ENCODE measurements around the gene CBX6.

DNA sequence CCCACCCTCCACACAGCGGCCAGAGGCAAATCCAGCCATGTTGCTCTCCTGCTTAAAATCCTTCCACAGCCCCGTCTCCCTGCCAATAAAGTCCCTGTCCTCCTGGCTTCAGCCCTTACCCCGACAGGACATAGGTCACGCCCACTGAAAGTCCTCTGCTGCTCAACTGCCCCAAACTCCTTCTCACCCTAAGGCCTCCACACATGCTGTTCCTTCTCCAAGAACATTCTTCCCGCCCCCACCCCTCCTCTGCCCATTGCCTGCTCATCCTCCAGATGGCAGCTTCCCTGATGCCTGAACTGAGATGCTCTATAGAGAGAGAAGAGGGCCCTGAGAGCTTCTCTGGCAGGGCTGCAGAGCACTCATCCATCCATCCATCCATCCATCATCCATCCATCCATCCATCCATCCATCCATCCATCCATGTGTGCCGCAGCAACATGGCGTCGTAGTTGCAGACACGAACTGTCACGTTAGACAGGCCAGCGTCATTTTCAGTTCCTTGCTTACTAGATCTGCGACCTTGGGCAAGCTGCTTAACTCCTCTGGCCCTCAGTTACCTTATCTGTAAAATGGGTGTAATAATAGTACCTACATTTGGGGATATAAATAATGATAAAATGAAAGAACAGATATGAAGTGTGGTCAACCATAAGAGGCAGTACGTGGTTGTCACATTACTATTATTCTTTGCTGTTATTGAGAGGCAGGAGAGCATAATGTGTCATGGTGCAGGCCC, 37.6 kb downstream of the CBX6 start:
- TF ChIP-seq, protein P1, sequence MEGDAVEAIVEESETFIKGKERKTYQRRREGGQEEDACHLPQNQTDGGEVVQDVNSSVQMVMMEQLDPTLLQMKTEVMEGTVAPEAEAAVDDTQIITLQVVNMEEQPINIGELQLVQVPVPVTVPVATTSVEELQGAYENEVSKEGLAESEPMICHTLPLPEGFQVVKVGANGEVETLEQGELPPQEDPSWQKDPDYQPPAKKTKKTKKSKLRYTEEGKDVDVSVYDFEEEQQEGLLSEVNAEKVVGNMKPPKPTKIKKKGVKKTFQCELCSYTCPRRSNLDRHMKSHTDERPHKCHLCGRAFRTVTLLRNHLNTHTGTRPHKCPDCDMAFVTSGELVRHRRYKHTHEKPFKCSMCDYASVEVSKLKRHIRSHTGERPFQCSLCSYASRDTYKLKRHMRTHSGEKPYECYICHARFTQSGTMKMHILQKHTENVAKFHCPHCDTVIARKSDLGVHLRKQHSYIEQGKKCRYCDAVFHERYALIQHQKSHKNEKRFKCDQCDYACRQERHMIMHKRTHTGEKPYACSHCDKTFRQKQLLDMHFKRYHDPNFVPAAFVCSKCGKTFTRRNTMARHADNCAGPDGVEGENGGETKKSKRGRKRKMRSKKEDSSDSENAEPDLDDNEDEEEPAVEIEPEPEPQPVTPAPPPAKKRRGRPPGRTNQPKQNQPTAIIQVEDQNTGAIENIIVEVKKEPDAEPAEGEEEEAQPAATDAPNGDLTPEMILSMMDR (IDR thresholded peaks at IDR 0.05), result no peak
- TF ChIP-seq POLR2A (IDR thresholded peaks at IDR 0.05), result no peak

Measured in adrenal gland (tissue), 5 donors.